Activated CD4-positive, alpha-beta T cell treated with anti-CD3 and anti-CD28 coated beads for 24 hours (primary cell): Measurements from ENCODE around the gene USP47.

ENCODE experiments used
- DNase-seq, 2 donors: peaks; one replicate each; pipeline ENCODE4 v3.0.0-alpha.2; 2020; ENCODE audit warnings: low read depth in 2 of 2

USP47 gene

GRCh38 chr11:11942668-11943067 lies 100.9 kb downstream of the USP47 start:
- DNase-seq = no peak

- DNase-seq = no peak
Observed at GRCh38 chr11:11944444-11944843, 102.7 kb downstream of the USP47 start.

GRCh38 chr11:11946180-11946579 lies 104.4 kb downstream of the USP47 start:
- DNase-seq = no peak

- DNase-seq = no peak
Observed at GRCh38 chr11:11946878-11947277, 105.1 kb downstream of the USP47 start.

- no peak for DNase-seq
Observed at GRCh38 chr11:11947825-11948224, 106.1 kb downstream of the USP47 start.

- DNase-seq = no peak
Observed at GRCh38 chr11:11948242-11948947, 106.6 kb downstream of the USP47 start.

- no peak for DNase-seq
Observed at GRCh38 chr11:11949482-11949881, 107.7 kb downstream of the USP47 start.

- DNase-seq = no peak
Observed at GRCh38 chr11:11952036-11952435, 110.3 kb downstream of the USP47 start.

GRCh38 chr11:11956006-11956405 lies 114.2 kb downstream of the USP47 start:
- DNase-seq = no peak

- no peak for DNase-seq
Observed at GRCh38 chr11:11958403-11959231, 116.8 kb downstream of the USP47 start.

- DNase-seq = no peak
Observed at GRCh38 chr11:11959601-11960000, 117.8 kb downstream of the USP47 start.

GRCh38 chr11:11960687-11961086 lies 118.9 kb downstream of the USP47 start:
- no peak for DNase-seq

- no peak for DNase-seq
Observed at GRCh38 chr11:11961399-11962028, 119.7 kb downstream of the USP47 start.

GRCh38 chr11:11963067-11963466 lies 121.3 kb downstream of the USP47 start:
- DNase-seq = no peak

GRCh38 chr11:11963842-11964773 lies 122.3 kb downstream of the USP47 start:
- DNase-seq = no peak

GRCh38 chr11:11964774-11965150 lies 123.0 kb downstream of the USP47 start:
- no peak for DNase-seq

- no peak for DNase-seq
Observed at GRCh38 chr11:11965192-11965591, 123.4 kb downstream of the USP47 start.

- no peak for DNase-seq
Observed at GRCh38 chr11:11965656-11966353, 124.0 kb downstream of the USP47 start.

GRCh38 chr11:11966354-11966741 lies 124.6 kb downstream of the USP47 start:
- no peak for DNase-seq

GRCh38 chr11:11966826-11967668 lies 125.3 kb downstream of the USP47 start:
- DNase-seq = peak; percentile 49 to 67
